ENCODE results near the gene RNF150. TPM values are rescaled to one million over a fixed set of nuclear protein-coding genes. Genes with fewer than 3 reads are reported as not detected.

RNF150 gene
- polyA plus RNA-seq, 1 donor = 9.0 TPM

GRCh38 chr4:140870427-140870826 lies 262.8 kb downstream of the RNF150 start:
- no peaks in the 10 kb centered on the region for H3K9me3 ChIP-seq (ENCODE audit: control insufficient read depth, low read depth, low read length)
- H3K27ac ChIP-seq (ENCODE audit: low read length) = no peak overlapping the region
- no peaks in the 10 kb centered on the region for H3K36me3 ChIP-seq (ENCODE audit: control insufficient read depth, insufficient read depth, low read length)
- H3K4me3 ChIP-seq (ENCODE audit: low read length) = no peak overlapping the region
- no peaks in the 10 kb centered on the region for H3K27me3 ChIP-seq (ENCODE audit: control insufficient read depth, insufficient read depth, low read length)
- H3K4me1 ChIP-seq (ENCODE audit: control insufficient read depth, insufficient read depth, low read length) = peaks cover 7% of the 10 kb centered on the region
- no CpG with 5 or more reads among the region's 5 CpGs for WGBS (ENCODE audit: insufficient coverage, low lambda C conversion rate)
- no peak for DNase-seq

- no CpG with 5 or more reads among the region's 1 CpG for WGBS (ENCODE audit: insufficient coverage, low lambda C conversion rate)
- Histone ChIP-seq H3K27me3 (ENCODE audit: control insufficient read depth, insufficient read depth, low read length) (no peaks in the 10 kb centered on the region), H3K4me3 (ENCODE audit: low read length) (no peak overlapping the region), H3K9me3 (ENCODE audit: control insufficient read depth, low read depth, low read length) (no peaks in the 10 kb centered on the region), H3K27ac (ENCODE audit: low read length) (no peak overlapping the region), H3K36me3 (ENCODE audit: control insufficient read depth, insufficient read depth, low read length) (no peaks in the 10 kb centered on the region), H3K4me1 (ENCODE audit: control insufficient read depth, insufficient read depth, low read length) (peaks cover 7% of the 10 kb centered on the region)
- DNase-seq = peak in 1 of 2 donors; percentile 51
Measured at GRCh38 chr4:140869446-140869845, 263.8 kb downstream of the RNF150 start.

- no peak for DNase-seq
- Histone ChIP-seq H3K4me1 (ENCODE audit: control insufficient read depth, insufficient read depth, low read length) (peaks cover 7% of the 10 kb centered on the region), H3K9me3 (ENCODE audit: control insufficient read depth, low read depth, low read length) (no peaks in the 10 kb centered on the region), H3K36me3 (ENCODE audit: control insufficient read depth, insufficient read depth, low read length) (no peaks in the 10 kb centered on the region), H3K27me3 (ENCODE audit: control insufficient read depth, insufficient read depth, low read length) (no peaks in the 10 kb centered on the region), H3K27ac (ENCODE audit: low read length) (no peak overlapping the region), H3K4me3 (ENCODE audit: low read length) (no peak overlapping the region)
- no CpG with 5 or more reads among the region's 3 CpGs for WGBS (ENCODE audit: insufficient coverage, low lambda C conversion rate)
Measured at GRCh38 chr4:140867356-140867755, 265.9 kb downstream of the RNF150 start.

- Histone ChIP-seq H3K27ac (ENCODE audit: low read length) (no peak overlapping the region), H3K4me1 (ENCODE audit: control insufficient read depth, insufficient read depth, low read length) (peaks cover 7% of the 10 kb centered on the region), H3K27me3 (ENCODE audit: control insufficient read depth, insufficient read depth, low read length) (no peaks in the 10 kb centered on the region), H3K4me3 (ENCODE audit: low read length) (no peak overlapping the region), H3K36me3 (ENCODE audit: control insufficient read depth, insufficient read depth, low read length) (no peaks in the 10 kb centered on the region), H3K9me3 (ENCODE audit: control insufficient read depth, low read depth, low read length) (no peaks in the 10 kb centered on the region)
- no peak for DNase-seq
- no CpG with 5 or more reads among the region's 5 CpGs for WGBS (ENCODE audit: insufficient coverage, low lambda C conversion rate)
Measured at GRCh38 chr4:140866492-140867005, 266.7 kb downstream of the RNF150 start.

- no CpG with 5 or more reads among the region's 7 CpGs for WGBS (ENCODE audit: insufficient coverage, low lambda C conversion rate)
- H3K27me3 ChIP-seq (ENCODE audit: control insufficient read depth, insufficient read depth, low read length) = no peaks in the 10 kb centered on the region
Measured at GRCh38 chr4:140865253-140866217, 267.7 kb downstream of the RNF150 start.

GRCh38 chr4:140863197-140863596 lies 270.1 kb downstream of the RNF150 start:
- no peak overlapping the region for H3K4me3 ChIP-seq (ENCODE audit: low read length)
- no peaks in the 10 kb centered on the region for H3K36me3 ChIP-seq (ENCODE audit: control insufficient read depth, insufficient read depth, low read length)
- no peak for DNase-seq
- H3K27ac ChIP-seq (ENCODE audit: low read length) = no peak overlapping the region
- peaks cover 4% of the 10 kb centered on the region for H3K4me1 ChIP-seq (ENCODE audit: control insufficient read depth, insufficient read depth, low read length)
- no peaks in the 10 kb centered on the region for H3K9me3 ChIP-seq (ENCODE audit: control insufficient read depth, low read depth, low read length)
- no peaks in the 10 kb centered on the region for H3K27me3 ChIP-seq (ENCODE audit: control insufficient read depth, insufficient read depth, low read length)
- WGBS (ENCODE audit: insufficient coverage, low lambda C conversion rate) = 100% methylated on average over 1 of the region's 2 CpGs

More at GRCh38 chr4:140865253-140866217, 267.7 kb downstream of the RNF150 start:
- no peak overlapping the region for H3K4me3 ChIP-seq (ENCODE audit: low read length)
- H3K4me1 ChIP-seq (ENCODE audit: control insufficient read depth, insufficient read depth, low read length) = peaks cover 7% of the 10 kb centered on the region
- no peak for DNase-seq
- H3K36me3 ChIP-seq (ENCODE audit: control insufficient read depth, insufficient read depth, low read length) = no peaks in the 10 kb centered on the region
- H3K9me3 ChIP-seq (ENCODE audit: control insufficient read depth, low read depth, low read length) = no peaks in the 10 kb centered on the region
- H3K27ac ChIP-seq (ENCODE audit: low read length) = no peak overlapping the region

GRCh38 chr4:140862177-140862442 lies 271.2 kb downstream of the RNF150 start:
- no peaks in the 10 kb centered on the region for H3K27me3 ChIP-seq (ENCODE audit: control insufficient read depth, insufficient read depth, low read length)
- no peaks in the 10 kb centered on the region for H3K9me3 ChIP-seq (ENCODE audit: control insufficient read depth, low read depth, low read length)
- no peak overlapping the region for H3K27ac ChIP-seq (ENCODE audit: low read length)
- H3K4me3 ChIP-seq (ENCODE audit: low read length) = no peak overlapping the region
- H3K36me3 ChIP-seq (ENCODE audit: control insufficient read depth, insufficient read depth, low read length) = no peaks in the 10 kb centered on the region
- H3K4me1 ChIP-seq (ENCODE audit: control insufficient read depth, insufficient read depth, low read length) = no peaks in the 10 kb centered on the region
- 80% methylated on average over 1 of the region's 4 CpGs for WGBS (ENCODE audit: insufficient coverage, low lambda C conversion rate)
- DNase-seq = peak in 1 of 2 donors; percentile 46

GRCh38 chr4:140861359-140862176 lies 271.7 kb downstream of the RNF150 start:
- Histone ChIP-seq H3K9me3 (ENCODE audit: control insufficient read depth, low read depth, low read length) (no peaks in the 10 kb centered on the region), H3K4me1 (ENCODE audit: control insufficient read depth, insufficient read depth, low read length) (no peaks in the 10 kb centered on the region), H3K4me3 (ENCODE audit: low read length) (no peak overlapping the region), H3K27ac (ENCODE audit: low read length) (no peak overlapping the region), H3K27me3 (ENCODE audit: control insufficient read depth, insufficient read depth, low read length) (no peaks in the 10 kb centered on the region), H3K36me3 (ENCODE audit: control insufficient read depth, insufficient read depth, low read length) (no peaks in the 10 kb centered on the region)
- 40% methylated on average over 1 of the region's 7 CpGs for WGBS (ENCODE audit: insufficient coverage, low lambda C conversion rate)
- DNase-seq = peak; percentile 67 to 77

- H3K36me3 ChIP-seq (ENCODE audit: control insufficient read depth, insufficient read depth, low read length) = no peaks in the 10 kb centered on the region
- DNase-seq = no peak
- no peak overlapping the region for H3K27ac ChIP-seq (ENCODE audit: low read length)
- no peak overlapping the region for H3K4me3 ChIP-seq (ENCODE audit: low read length)
- no peaks in the 10 kb centered on the region for H3K4me1 ChIP-seq (ENCODE audit: control insufficient read depth, insufficient read depth, low read length)
- H3K27me3 ChIP-seq (ENCODE audit: control insufficient read depth, insufficient read depth, low read length) = no peaks in the 10 kb centered on the region
- no peaks in the 10 kb centered on the region for H3K9me3 ChIP-seq (ENCODE audit: control insufficient read depth, low read depth, low read length)
- WGBS (ENCODE audit: insufficient coverage, low lambda C conversion rate) = no CpG with 5 or more reads among the region's 3 CpGs
Measured at GRCh38 chr4:140858897-140859296, 274.4 kb downstream of the RNF150 start.

- no peaks in the 10 kb centered on the region for H3K9me3 ChIP-seq (ENCODE audit: control insufficient read depth, low read depth, low read length)
- H3K4me1 ChIP-seq (ENCODE audit: control insufficient read depth, insufficient read depth, low read length) = no peaks in the 10 kb centered on the region
- H3K4me3 ChIP-seq (ENCODE audit: low read length) = no peak overlapping the region
- H3K36me3 ChIP-seq (ENCODE audit: control insufficient read depth, insufficient read depth, low read length) = no peaks in the 10 kb centered on the region
- no peak for DNase-seq
- H3K27ac ChIP-seq (ENCODE audit: low read length) = no peak overlapping the region
- WGBS (ENCODE audit: insufficient coverage, low lambda C conversion rate) = no CpG with 5 or more reads among the region's 2 CpGs
- no peaks in the 10 kb centered on the region for H3K27me3 ChIP-seq (ENCODE audit: control insufficient read depth, insufficient read depth, low read length)
Measured at GRCh38 chr4:140857111-140857510, 276.2 kb downstream of the RNF150 start.
